ENCODE data around the gene SLC34A3. TPM values are rescaled to one million over a fixed set of nuclear protein-coding genes. Genes with fewer than 3 reads are reported as not detected.
"Not testable (repeated sequence)": the region's sequence is repeated elsewhere in the genome, so short reads cannot be mapped to it uniquely, and the experiment has no call there.

SLC34A3 gene
- total RNA-seq, 4 donors from 2014 or later: not detected

GRCh38 chr9:137235424-137236237 lies 4.9 kb downstream of the SLC34A3 start:
- no peak for TF ChIP-seq CTCF (IDR thresholded peaks at IDR 0.05)
- no peak for DNase-seq (ENCODE audit: low spot score)
- ATAC-seq (ENCODE audit: low FRiP score): no peak

GRCh38 chr9:137236238-137236935 lies 5.7 kb downstream of the SLC34A3 start:
- DNase-seq (ENCODE audit: low spot score): peak; percentile 86
- TF ChIP-seq CTCF (IDR thresholded peaks at IDR 0.05): peak in 2 of 3 donors; percentile 95
- ATAC-seq (ENCODE audit: low FRiP score): peak; percentile 29

GRCh38 chr9:137236936-137237421 lies 6.3 kb downstream of the SLC34A3 start:
- DNase-seq (ENCODE audit: low spot score): no peak
- TF ChIP-seq CTCF (IDR thresholded peaks at IDR 0.05): no peak
- no peak for ATAC-seq (ENCODE audit: low FRiP score)

- no peak for ATAC-seq (ENCODE audit: low FRiP score)
Observed at GRCh38 chr9:137237759-137238726, 7.3 kb downstream of the SLC34A3 start.

GRCh38 chr9:137239541-137240200 lies 9.0 kb downstream of the SLC34A3 start:
- ATAC-seq (ENCODE audit: low FRiP score): not testable (repeated sequence)

More at GRCh38 chr9:137237759-137238726, 7.3 kb downstream of the SLC34A3 start:
- no peak for DNase-seq (ENCODE audit: low spot score)
- no peak for TF ChIP-seq CTCF (IDR thresholded peaks at IDR 0.05)

GRCh38 chr9:137240318-137240840 lies 9.7 kb downstream of the SLC34A3 start:
- peak; percentile 32 for DNase-seq (ENCODE audit: low spot score)
- no peak for TF ChIP-seq CTCF (IDR thresholded peaks at IDR 0.05)
- ATAC-seq (ENCODE audit: low FRiP score): peak; percentile 28

More at GRCh38 chr9:137239541-137240200, 9.0 kb downstream of the SLC34A3 start:
- DNase-seq (ENCODE audit: low spot score): not testable (repeated sequence)

Data from omental fat pad (tissue), 4 donors.